Measurements from ENCODE around the gene KCP.
A peak's percentile ranks its signal among the peaks of the same experiment; 100 is the strongest.

Gene KCP

GRCh38 chr7:128882134-128882533, 28.4 kb downstream of the KCP start:
- no peak for DNase-seq
- H2BK5ac ChIP-seq (ENCODE audit: low read depth, low read length, poor library complexity, severe bottlenecking), result no peak overlapping the region
- no peak overlapping the region for H3K27ac ChIP-seq (ENCODE audit: low read length, poor library complexity, severe bottlenecking)
- H3K27me3 ChIP-seq (ENCODE audit: control insufficient read depth in 1 of 2, insufficient read depth in 1 of 2, low read length in 2 of 2), result peaks cover 0 to 25% of the 10 kb centered on the region in 2 experiments
- no peak overlapping the region for H4K8ac ChIP-seq (ENCODE audit: low read length)
- H2BK120ac ChIP-seq (ENCODE audit: low read depth, low read length), result no peak overlapping the region
- H3K4me1 ChIP-seq (ENCODE audit: control insufficient read depth, insufficient read depth, low read depth, low read length), result peaks cover 11% of the 10 kb centered on the region
- H3K4ac ChIP-seq (ENCODE audit: low read depth in 1 of 2, low read length in 2 of 2), result no peak overlapping the region
- no peaks in the 10 kb centered on the region for H3K79me1 ChIP-seq (replicated peaks; ENCODE audit: low read length, poor library complexity, severe bottlenecking)
- no peak overlapping the region for H2BK12ac ChIP-seq (ENCODE audit: low read length in 2 of 2)
- H2AFZ ChIP-seq (ENCODE audit: low read depth, low read length), result no peak overlapping the region
- 90% methylated on average over 6 of the region's 8 CpGs for WGBS
- no peak overlapping the region for H3K18ac ChIP-seq (ENCODE audit: low read depth in 1 of 2, low read length in 2 of 2)
- no peak overlapping the region for H3K4me3 ChIP-seq (ENCODE audit: insufficient read depth in 1 of 2, low read depth in 1 of 2, low read length in 2 of 2)
- H3K14ac ChIP-seq (ENCODE audit: low read length in 2 of 2), result no peak overlapping the region
- H2BK15ac ChIP-seq (ENCODE audit: low read depth, poor library complexity, severe bottlenecking), result no peak overlapping the region
- no peak overlapping the region for H3K4me2 ChIP-seq (ENCODE audit: low read length, poor library complexity, severe bottlenecking)
- H4K91ac ChIP-seq (ENCODE audit: low read length), result no peak overlapping the region
- no peaks in the 10 kb centered on the region for H3K9me3 ChIP-seq (ENCODE audit: control insufficient read depth, low read length)
- no peak overlapping the region for H3K9ac ChIP-seq (ENCODE audit: low read length)
- H3K36me3 ChIP-seq (ENCODE audit: control insufficient read depth in 1 of 2, insufficient read depth in 2 of 2, low read depth in 1 of 2, low read length in 2 of 2), result peaks cover 0 to 26% of the 10 kb centered on the region in 2 experiments
- no peak overlapping the region for H2AK5ac ChIP-seq (ENCODE audit: low read length, severe bottlenecking)
- H3K23ac ChIP-seq (ENCODE audit: low read length in 2 of 2), result no peak overlapping the region

GRCh38 chr7:128881458-128882125, 28.9 kb downstream of the KCP start:
- no peak overlapping the region for H4K8ac ChIP-seq (ENCODE audit: low read length)
- peaks cover 0 to 26% of the 10 kb centered on the region in 2 experiments for H3K27me3 ChIP-seq (ENCODE audit: control insufficient read depth in 1 of 2, insufficient read depth in 1 of 2, low read length in 2 of 2)
- H2AK5ac ChIP-seq (ENCODE audit: low read length, severe bottlenecking), result no peak overlapping the region
- H2AFZ ChIP-seq (ENCODE audit: low read depth, low read length), result no peak overlapping the region
- no peak overlapping the region for H3K27ac ChIP-seq (ENCODE audit: low read length, poor library complexity, severe bottlenecking)
- H3K4me1 ChIP-seq (ENCODE audit: control insufficient read depth, insufficient read depth, low read depth, low read length), result peaks cover 10% of the 10 kb centered on the region
- no peak overlapping the region for H3K4me2 ChIP-seq (ENCODE audit: low read length, poor library complexity, severe bottlenecking)
- WGBS, result 78% methylated on average over 10 of the region's 10 CpGs
- no peak overlapping the region for H3K4ac ChIP-seq (ENCODE audit: low read depth in 1 of 2, low read length in 2 of 2)
- no peaks in the 10 kb centered on the region for H3K79me1 ChIP-seq (replicated peaks; ENCODE audit: low read length, poor library complexity, severe bottlenecking)
- H4K91ac ChIP-seq (ENCODE audit: low read length), result no peak overlapping the region
- no peak for DNase-seq
- H2BK5ac ChIP-seq (ENCODE audit: low read depth, low read length, poor library complexity, severe bottlenecking), result no peak overlapping the region
- no peak overlapping the region for H2BK15ac ChIP-seq (ENCODE audit: low read depth, poor library complexity, severe bottlenecking)
- H3K36me3 ChIP-seq (ENCODE audit: control insufficient read depth in 1 of 2, insufficient read depth in 2 of 2, low read depth in 1 of 2, low read length in 2 of 2), result peaks cover 0 to 28% of the 10 kb centered on the region in 2 experiments
- H2BK12ac ChIP-seq (ENCODE audit: low read length in 2 of 2), result no peak overlapping the region
- H3K9me3 ChIP-seq (ENCODE audit: control insufficient read depth, low read length), result no peaks in the 10 kb centered on the region
- H3K23ac ChIP-seq (ENCODE audit: low read length in 2 of 2), result no peak overlapping the region
- no peak overlapping the region for H3K9ac ChIP-seq (ENCODE audit: low read length)
- no peak overlapping the region for H3K18ac ChIP-seq (ENCODE audit: low read depth in 1 of 2, low read length in 2 of 2)
- H2BK120ac ChIP-seq (ENCODE audit: low read depth, low read length), result no peak overlapping the region
- H3K14ac ChIP-seq (ENCODE audit: low read length in 2 of 2), result no peak overlapping the region
- no peak overlapping the region for H3K4me3 ChIP-seq (ENCODE audit: insufficient read depth in 1 of 2, low read depth in 1 of 2, low read length in 2 of 2)

DNA sequence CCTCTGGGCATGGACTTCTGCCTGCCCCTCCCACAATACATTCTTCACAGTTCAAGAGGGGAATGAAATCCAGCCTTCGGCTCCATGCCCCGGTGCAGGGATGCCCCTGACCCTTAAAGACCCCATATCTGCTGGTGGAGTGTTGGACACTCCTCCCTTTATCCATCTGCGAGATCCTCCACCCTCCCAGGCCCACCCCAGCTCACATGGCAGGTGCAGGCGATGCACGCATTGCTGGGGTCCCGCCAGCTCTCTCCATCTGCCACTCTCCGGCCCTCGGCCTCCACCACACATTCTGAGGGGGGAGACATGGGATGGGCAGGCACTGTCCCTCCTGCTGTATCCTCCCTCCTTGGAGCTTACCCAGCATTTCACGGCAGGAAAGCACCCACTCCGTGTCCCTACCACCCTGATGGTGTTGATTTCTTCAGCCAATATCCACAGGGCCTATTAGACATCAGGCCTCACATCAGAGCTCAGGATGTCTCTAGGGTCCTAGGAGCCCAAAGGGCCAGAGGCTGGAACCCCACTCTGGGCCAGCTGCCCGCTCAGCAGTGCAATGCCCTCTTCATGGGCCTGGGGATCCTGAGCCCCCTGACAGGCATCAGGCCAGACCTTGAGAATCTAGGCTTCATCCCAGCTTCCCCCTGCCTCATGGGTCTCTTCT, 29.6 kb downstream of the KCP start:
- H3K27me3 ChIP-seq (ENCODE audit: control insufficient read depth in 1 of 2, insufficient read depth in 1 of 2, low read length in 2 of 2), result peaks cover 0 to 27% of the 10 kb centered on the region in 2 experiments
- H3K27ac ChIP-seq (ENCODE audit: low read length, poor library complexity, severe bottlenecking), result no peak overlapping the region
- H3K4me1 ChIP-seq (ENCODE audit: control insufficient read depth, insufficient read depth, low read depth, low read length), result peaks cover 10% of the 10 kb centered on the region
- H3K4me3 ChIP-seq (ENCODE audit: insufficient read depth in 1 of 2, low read depth in 1 of 2, low read length in 2 of 2), result no peak overlapping the region
- H3K14ac ChIP-seq (ENCODE audit: low read length in 2 of 2), result no peak overlapping the region
- H3K9ac ChIP-seq (ENCODE audit: low read length), result no peak overlapping the region
- H4K8ac ChIP-seq (ENCODE audit: low read length), result no peak overlapping the region
- H3K18ac ChIP-seq (ENCODE audit: low read depth in 1 of 2, low read length in 2 of 2), result no peak overlapping the region
- H2BK15ac ChIP-seq (ENCODE audit: low read depth, poor library complexity, severe bottlenecking), result no peak overlapping the region
- no peak overlapping the region for H2AK5ac ChIP-seq (ENCODE audit: low read length, severe bottlenecking)
- H3K23ac ChIP-seq (ENCODE audit: low read length in 2 of 2), result no peak overlapping the region
- H2AFZ ChIP-seq (ENCODE audit: low read depth, low read length), result no peak overlapping the region
- WGBS, result 91% methylated on average over 11 of the region's 11 CpGs
- no peak overlapping the region for H3K4ac ChIP-seq (ENCODE audit: low read depth in 1 of 2, low read length in 2 of 2)
- H2BK12ac ChIP-seq (ENCODE audit: low read length in 2 of 2), result no peak overlapping the region
- H2BK120ac ChIP-seq (ENCODE audit: low read depth, low read length), result no peak overlapping the region
- peaks cover 0 to 30% of the 10 kb centered on the region in 2 experiments for H3K36me3 ChIP-seq (ENCODE audit: control insufficient read depth in 1 of 2, insufficient read depth in 2 of 2, low read depth in 1 of 2, low read length in 2 of 2)
- no peak overlapping the region for H3K4me2 ChIP-seq (ENCODE audit: low read length, poor library complexity, severe bottlenecking)
- DNase-seq, result no peak
- H3K79me1 ChIP-seq (replicated peaks; ENCODE audit: low read length, poor library complexity, severe bottlenecking), result no peaks in the 10 kb centered on the region
- no peak overlapping the region for H4K91ac ChIP-seq (ENCODE audit: low read length)
- H2BK5ac ChIP-seq (ENCODE audit: low read depth, low read length, poor library complexity, severe bottlenecking), result no peak overlapping the region
- no peaks in the 10 kb centered on the region for H3K9me3 ChIP-seq (ENCODE audit: control insufficient read depth, low read length)

DNA sequence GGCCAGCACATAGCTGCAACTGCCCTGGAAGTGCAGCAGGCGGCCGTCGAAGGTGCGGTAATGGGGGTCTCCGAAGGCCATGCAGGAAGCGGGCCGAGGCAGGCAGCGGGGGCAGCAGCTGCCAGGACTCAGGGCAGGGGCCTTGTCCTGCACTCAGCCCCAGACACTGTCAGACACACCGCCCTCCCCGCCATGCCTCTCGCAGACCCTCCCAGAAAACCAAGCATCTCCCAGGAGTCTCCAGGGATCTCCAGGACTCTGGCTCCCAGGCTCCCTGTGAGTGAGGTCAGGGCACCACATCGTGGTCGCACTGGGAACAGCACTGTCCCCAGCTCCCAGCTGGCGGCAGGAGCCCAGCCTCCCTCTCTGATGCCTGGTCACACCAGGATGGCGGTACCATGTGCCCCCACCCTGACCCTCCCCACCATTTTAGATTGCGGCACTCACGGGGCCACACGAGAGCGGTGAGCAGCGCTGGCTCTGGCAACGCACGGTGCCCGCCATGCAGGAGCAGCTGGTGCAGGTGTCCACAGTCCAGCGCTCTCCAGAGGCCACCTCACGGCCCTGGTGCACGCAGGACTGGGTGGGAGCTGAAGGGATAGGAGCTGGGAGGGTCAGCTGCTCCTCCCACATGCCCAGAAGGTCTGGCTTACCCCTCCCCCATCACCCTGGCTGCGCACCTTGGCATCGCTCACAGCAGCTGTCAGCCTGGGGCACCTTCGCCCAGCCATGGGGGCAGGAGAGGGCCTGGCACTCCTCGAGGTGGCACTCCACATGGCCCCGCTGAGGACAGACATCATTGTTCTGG, 30.4 kb downstream of the KCP start:
- 59% methylated on average over 30 of the region's 31 CpGs for WGBS
- Histone ChIP-seq H2AFZ (ENCODE audit: low read depth, low read length) (no peak overlapping the region), H3K18ac (ENCODE audit: low read depth in 1 of 2, low read length in 2 of 2) (no peak overlapping the region), H3K27ac (ENCODE audit: low read length, poor library complexity, severe bottlenecking) (no peak overlapping the region), H3K4me3 (ENCODE audit: insufficient read depth in 1 of 2, low read depth in 1 of 2, low read length in 2 of 2) (no peak overlapping the region), H3K36me3 (ENCODE audit: control insufficient read depth in 1 of 2, insufficient read depth in 2 of 2, low read depth in 1 of 2, low read length in 2 of 2) (peaks cover 0 to 26% of the 10 kb centered on the region in 2 experiments), H3K9me3 (ENCODE audit: control insufficient read depth, low read length) (no peaks in the 10 kb centered on the region), H3K79me1 (replicated peaks; ENCODE audit: low read length, poor library complexity, severe bottlenecking) (no peaks in the 10 kb centered on the region), H4K8ac (ENCODE audit: low read length) (no peak overlapping the region), H2BK12ac (ENCODE audit: low read length in 2 of 2) (no peak overlapping the region), H4K91ac (ENCODE audit: low read length) (no peak overlapping the region), H3K9ac (ENCODE audit: low read length) (no peak overlapping the region), H2BK120ac (ENCODE audit: low read depth, low read length) (no peak overlapping the region), H3K14ac (ENCODE audit: low read length in 2 of 2) (no peak overlapping the region), H3K4ac (ENCODE audit: low read depth in 1 of 2, low read length in 2 of 2) (no peak overlapping the region), H3K4me1 (ENCODE audit: control insufficient read depth, insufficient read depth, low read depth, low read length) (peaks cover 10% of the 10 kb centered on the region), H2AK5ac (ENCODE audit: low read length, severe bottlenecking) (no peak overlapping the region), H2BK15ac (ENCODE audit: low read depth, poor library complexity, severe bottlenecking) (no peak overlapping the region), H3K23ac (ENCODE audit: low read length in 2 of 2) (no peak overlapping the region), H2BK5ac (ENCODE audit: low read depth, low read length, poor library complexity, severe bottlenecking) (no peak overlapping the region), H3K4me2 (ENCODE audit: low read length, poor library complexity, severe bottlenecking) (no peak overlapping the region), H3K27me3 (ENCODE audit: control insufficient read depth in 1 of 2, insufficient read depth in 1 of 2, low read length in 2 of 2) (peaks cover 0 to 25% of the 10 kb centered on the region in 2 experiments)
- DNase-seq, result peak; percentile 69
